MM.1S (cell line): Measurements from ENCODE around the gene USP37.

ENCODE experiments used
- EZH2 ChIP-seq: fragments of 300-600 bp; sonication (generic); optimal IDR thresholded peaks from 2 replicates; pipeline ENCODE3; 2017; ENCODE audit warnings: low read depth, mild to moderate bottlenecking, antibody characterized with exemption, low read length, mixed read lengths
- EZH2phosphoT487 ChIP-seq: fragments of 300-600 bp; sonication (generic); IDR thresholded peaks from 2 replicates; pipeline ENCODE4 v1.6.1; 2018; ENCODE audit warnings: antibody characterized with exemption, low read length
- TF ChIP-seq, protein P1 (sequence below): fragments of 300-600 bp; sonication (generic); IDR thresholded peaks from 2 replicates; pipeline ENCODE4 v1.5.1; 2016; ENCODE audit warnings: antibody characterized with exemption, low read length, mixed read lengths

DNA sequence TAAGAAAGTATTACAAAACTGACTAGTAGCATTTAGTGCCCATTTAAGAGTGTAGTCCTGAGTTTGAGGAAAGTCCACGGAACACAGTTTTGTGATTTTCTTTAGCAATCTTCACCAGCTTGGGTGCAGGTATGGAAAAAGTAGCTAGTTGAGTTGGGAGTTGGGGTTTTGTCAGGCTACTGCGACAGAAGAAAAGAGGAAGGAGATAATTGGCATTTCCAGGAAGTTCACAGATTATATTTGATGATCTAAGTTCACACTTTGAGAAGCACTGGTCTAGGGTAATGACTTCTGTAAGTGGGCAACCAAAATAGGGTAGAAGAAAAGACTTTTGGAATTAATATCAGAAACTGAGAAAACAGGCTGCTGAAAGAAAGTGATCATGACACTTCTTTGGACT, 97.1 kb downstream of the USP37 start:
- TF ChIP-seq, protein P1, sequence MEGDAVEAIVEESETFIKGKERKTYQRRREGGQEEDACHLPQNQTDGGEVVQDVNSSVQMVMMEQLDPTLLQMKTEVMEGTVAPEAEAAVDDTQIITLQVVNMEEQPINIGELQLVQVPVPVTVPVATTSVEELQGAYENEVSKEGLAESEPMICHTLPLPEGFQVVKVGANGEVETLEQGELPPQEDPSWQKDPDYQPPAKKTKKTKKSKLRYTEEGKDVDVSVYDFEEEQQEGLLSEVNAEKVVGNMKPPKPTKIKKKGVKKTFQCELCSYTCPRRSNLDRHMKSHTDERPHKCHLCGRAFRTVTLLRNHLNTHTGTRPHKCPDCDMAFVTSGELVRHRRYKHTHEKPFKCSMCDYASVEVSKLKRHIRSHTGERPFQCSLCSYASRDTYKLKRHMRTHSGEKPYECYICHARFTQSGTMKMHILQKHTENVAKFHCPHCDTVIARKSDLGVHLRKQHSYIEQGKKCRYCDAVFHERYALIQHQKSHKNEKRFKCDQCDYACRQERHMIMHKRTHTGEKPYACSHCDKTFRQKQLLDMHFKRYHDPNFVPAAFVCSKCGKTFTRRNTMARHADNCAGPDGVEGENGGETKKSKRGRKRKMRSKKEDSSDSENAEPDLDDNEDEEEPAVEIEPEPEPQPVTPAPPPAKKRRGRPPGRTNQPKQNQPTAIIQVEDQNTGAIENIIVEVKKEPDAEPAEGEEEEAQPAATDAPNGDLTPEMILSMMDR, result no peak
- TF ChIP-seq EZH2 (no peak), EZH2phosphoT487 (no peak)
